Fibroblast of villous mesenchyme (primary cell): ENCODE results near the gene IER5L. TPM values are rescaled to one million over a fixed set of nuclear protein-coding genes. Genes with fewer than 3 reads are reported as not detected.

ENCODE experiments used
- DNase-seq: peaks from one replicate; pipeline ENCODE4 v3.0.0-alpha.2; 2010; ENCODE audit warnings: low read depth
- H3K4me3 ChIP-seq: 2 replicates; pipeline ENCODE4 v1.5.1; 2011; ENCODE audit warnings: low read depth, mild to moderate bottlenecking, low read length
- total RNA-seq: library from RNA; depleted of rRNA; stranded (reverse); fragments of >200 nt; gene quantifications from 2 replicates; pipeline ENCODE4 v1.2.3, GENCODE V29; 2012
- TF ChIP-seq, protein P1 (sequence below): IDR thresholded peaks from 2 replicates; pipeline ENCODE4 v1.5.1; 2012; ENCODE audit warnings: low read depth, mild to moderate bottlenecking, low read length; ENCODE audit not compliant: insufficient read depth

Gene IER5L
- total RNA-seq, 1 donor: 60.5 TPM

DNA sequence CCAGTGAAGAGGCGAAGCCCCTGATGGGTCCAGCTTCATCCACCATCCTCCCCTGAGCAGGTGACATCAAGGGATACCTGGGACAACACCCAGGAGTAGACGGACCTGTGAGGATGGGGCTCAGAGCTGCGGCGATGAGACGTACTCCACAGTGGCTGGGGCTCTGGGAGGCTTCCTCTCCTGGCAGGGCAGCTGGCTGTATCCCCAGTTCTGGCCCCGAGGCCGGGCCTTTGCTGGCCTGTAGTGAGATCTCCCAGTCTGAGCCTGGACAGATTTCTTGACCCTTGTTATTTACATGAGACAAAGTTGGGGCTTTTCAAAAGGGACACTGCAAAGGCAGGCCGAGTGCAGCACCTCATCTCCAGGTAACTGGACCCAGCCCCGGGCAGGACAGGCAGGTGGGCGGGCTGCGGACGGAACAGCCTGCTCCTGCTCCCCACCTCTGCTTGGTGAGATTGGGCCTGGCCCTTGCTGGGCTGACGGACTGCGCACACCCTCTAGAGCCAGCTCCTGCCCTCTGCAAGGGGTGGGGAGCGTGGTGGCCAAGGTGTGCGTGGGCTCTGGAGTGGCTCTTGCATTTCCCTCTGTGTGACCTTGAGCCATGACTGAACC lies 23.1 kb downstream of the IER5L start:
- no peak for DNase-seq
- no peak overlapping the region for H3K4me3 ChIP-seq
- TF ChIP-seq, protein P1, sequence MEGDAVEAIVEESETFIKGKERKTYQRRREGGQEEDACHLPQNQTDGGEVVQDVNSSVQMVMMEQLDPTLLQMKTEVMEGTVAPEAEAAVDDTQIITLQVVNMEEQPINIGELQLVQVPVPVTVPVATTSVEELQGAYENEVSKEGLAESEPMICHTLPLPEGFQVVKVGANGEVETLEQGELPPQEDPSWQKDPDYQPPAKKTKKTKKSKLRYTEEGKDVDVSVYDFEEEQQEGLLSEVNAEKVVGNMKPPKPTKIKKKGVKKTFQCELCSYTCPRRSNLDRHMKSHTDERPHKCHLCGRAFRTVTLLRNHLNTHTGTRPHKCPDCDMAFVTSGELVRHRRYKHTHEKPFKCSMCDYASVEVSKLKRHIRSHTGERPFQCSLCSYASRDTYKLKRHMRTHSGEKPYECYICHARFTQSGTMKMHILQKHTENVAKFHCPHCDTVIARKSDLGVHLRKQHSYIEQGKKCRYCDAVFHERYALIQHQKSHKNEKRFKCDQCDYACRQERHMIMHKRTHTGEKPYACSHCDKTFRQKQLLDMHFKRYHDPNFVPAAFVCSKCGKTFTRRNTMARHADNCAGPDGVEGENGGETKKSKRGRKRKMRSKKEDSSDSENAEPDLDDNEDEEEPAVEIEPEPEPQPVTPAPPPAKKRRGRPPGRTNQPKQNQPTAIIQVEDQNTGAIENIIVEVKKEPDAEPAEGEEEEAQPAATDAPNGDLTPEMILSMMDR: no peak

DNA sequence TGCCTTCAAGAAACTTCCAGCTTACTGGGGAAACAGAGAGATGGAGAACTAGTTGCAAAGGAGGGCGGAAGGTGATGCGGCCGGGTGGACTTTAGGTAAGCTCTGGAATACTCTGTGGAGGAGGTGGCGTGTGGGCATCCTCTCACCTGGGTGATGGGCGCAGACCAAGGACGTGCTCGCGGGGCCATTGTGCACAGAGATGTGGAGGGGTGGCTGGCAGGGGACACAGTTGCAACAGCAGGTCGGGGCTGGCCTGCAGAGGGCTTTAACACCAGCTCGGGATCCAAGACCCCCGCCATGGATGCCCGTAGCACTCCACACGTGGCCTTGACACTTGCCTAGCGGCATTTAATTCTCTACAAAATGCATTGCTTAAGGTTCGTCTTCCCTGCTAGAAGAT lies 26.6 kb downstream of the IER5L start:
- DNase-seq: no peak
- TF ChIP-seq, protein P1: no peak

DNA sequence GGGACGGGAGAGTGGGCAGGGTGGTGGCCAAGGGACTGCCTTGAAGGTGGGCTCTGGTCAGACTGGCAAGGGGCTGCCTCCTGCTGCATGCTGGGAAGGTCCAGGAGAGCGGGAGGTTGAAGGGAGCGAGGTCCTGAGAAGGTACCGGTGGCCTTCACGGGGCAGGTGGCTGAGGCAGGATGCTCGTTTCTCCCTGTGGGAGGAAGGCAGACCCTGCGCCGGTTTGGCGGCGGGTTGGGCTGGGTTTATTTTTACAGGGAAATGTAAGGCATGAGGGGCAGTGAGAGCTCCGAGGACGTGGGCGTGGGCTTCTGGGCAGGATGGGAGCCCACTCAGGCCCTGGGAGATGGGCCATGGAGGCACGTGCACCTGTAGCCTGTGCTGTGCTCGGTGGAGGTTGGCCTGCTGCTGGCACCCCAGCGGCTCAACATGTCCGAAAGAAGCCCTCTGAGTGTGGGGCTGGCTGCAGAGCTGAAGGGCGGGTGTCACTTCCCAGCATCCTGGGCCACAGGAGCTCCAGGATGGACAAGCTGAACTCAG lies 27.3 kb downstream of the IER5L start:
- DNase-seq: no peak
- no peak overlapping the region for H3K4me3 ChIP-seq
- TF ChIP-seq, protein P1: no peak

More for the DNA sequence above, 26.6 kb downstream of the IER5L start:
- no peak overlapping the region for H3K4me3 ChIP-seq

DNA sequence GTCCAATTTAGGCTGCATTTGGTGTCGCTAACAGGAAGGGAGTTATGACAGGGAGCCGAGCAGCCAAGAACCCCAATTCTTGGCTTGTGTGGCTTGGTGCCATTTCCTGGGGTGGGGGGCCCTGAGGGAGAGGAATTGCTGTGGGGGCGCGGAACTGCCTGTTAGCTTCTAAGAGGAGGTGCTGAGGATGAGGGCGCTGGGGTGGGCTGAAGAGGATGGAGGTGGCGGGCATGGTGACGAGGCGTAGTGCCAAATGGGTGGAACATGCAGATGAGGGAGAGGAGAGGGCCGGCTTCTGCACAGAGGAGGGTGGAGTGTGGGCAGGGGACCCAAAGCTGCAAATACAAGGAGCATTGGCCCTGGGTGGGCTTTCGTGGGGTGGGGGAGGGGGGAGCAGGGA lies 27.9 kb downstream of the IER5L start:
- H3K4me3 ChIP-seq: no peak overlapping the region
- DNase-seq: no peak
- TF ChIP-seq, protein P1: no peak

DNA sequence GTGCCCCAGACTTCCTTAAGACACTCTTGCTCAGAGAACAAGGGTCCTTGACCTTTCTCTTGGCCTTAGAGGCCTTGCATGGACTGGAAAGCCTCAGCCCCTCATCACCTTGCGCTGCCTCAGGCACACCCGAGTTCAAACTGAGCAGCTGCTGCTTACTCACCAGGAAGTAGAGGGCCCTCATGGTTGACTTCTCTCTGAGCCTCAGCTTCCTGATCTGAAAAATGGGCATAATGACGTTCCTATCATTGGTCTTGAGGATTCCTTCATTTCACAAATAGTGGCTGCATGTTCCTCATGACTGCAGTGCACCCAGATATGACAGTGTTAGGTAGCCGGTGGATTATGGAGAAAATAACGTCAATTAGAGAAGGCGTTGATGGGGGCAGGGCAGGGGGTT lies 28.6 kb downstream of the IER5L start:
- DNase-seq: no peak
- no peak overlapping the region for H3K4me3 ChIP-seq
- TF ChIP-seq, protein P1: no peak

DNA sequence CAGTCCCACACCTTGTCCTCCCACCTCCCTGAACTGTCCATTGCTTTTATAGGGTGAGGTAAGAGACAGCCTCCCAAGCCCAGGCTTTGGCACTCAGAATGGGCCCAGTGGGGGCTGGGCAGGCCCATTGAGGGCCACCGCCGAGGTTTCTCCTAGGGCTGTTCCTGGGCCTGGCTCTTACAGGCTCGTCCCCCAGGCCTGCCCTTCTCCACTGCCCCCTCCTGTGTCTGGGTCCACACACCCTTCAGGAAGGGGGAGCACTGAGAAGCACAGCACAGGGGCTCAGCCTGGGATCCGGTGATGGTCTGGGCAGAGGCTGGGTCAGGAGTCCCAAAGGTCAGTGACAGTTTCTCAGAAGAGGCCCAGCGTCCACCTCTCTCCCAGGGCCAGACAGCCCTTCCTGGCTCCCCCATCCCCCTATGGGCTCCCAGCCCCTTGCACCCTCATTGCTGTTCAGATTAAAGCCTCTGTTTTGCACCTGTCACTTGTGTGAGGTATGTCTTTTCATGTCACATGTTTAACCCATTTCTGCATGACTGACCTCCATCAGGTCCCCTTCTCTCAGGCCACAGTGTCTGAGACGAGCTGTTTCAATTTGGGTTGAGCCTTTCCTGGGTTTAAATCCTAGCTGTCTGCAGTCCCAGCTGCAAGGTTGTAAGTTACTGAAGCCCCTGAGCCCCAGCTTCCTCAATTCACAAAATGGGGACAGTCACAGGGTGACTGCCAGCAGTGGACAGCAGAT lies 29.4 kb downstream of the IER5L start:
- TF ChIP-seq, protein P1: no peak
- no peak overlapping the region for H3K4me3 ChIP-seq
- no peak for DNase-seq
